GM12874 (cell line): Measurements from ENCODE around the gene STK26.

ENCODE experiments used
- CTCF ChIP-seq: IDR thresholded peaks from 2 replicates; pipeline ENCODE4 v1.5.1; 2011; ENCODE audit warnings: low read depth, mild to moderate bottlenecking, control low read depth, low read length, moderate library complexity; ENCODE audit not compliant: insufficient read depth

Gene STK26

GRCh38 chrX:132022967-132023895, at the start of gene STK26:
Gene STK26 (plus strand): TSS chrX:132023302. CDS start chrX:132023618, 316 bp downstream.
- no peak for TF ChIP-seq CTCF

GRCh38 chrX:131975851-131976250, 47.3 kb upstream of the STK26 start:
- no peak for TF ChIP-seq CTCF

- no peak for TF ChIP-seq CTCF
These were observed 45.5 kb upstream of the STK26 start for GRCh38 chrX:131977619-131978018.

- TF ChIP-seq CTCF = no peak
These were observed 44.0 kb upstream of the STK26 start for GRCh38 chrX:131979116-131979515.

- TF ChIP-seq CTCF = no peak
These were observed 37.5 kb upstream of the STK26 start for GRCh38 chrX:131985526-131986049.

- no peak for TF ChIP-seq CTCF
These were observed 35.9 kb upstream of the STK26 start for GRCh38 chrX:131987252-131987651.

GRCh38 chrX:131988236-131988635, 34.9 kb upstream of the STK26 start:
- TF ChIP-seq CTCF = no peak
